ENCODE measurements around the gene TMEFF1.

DNA sequence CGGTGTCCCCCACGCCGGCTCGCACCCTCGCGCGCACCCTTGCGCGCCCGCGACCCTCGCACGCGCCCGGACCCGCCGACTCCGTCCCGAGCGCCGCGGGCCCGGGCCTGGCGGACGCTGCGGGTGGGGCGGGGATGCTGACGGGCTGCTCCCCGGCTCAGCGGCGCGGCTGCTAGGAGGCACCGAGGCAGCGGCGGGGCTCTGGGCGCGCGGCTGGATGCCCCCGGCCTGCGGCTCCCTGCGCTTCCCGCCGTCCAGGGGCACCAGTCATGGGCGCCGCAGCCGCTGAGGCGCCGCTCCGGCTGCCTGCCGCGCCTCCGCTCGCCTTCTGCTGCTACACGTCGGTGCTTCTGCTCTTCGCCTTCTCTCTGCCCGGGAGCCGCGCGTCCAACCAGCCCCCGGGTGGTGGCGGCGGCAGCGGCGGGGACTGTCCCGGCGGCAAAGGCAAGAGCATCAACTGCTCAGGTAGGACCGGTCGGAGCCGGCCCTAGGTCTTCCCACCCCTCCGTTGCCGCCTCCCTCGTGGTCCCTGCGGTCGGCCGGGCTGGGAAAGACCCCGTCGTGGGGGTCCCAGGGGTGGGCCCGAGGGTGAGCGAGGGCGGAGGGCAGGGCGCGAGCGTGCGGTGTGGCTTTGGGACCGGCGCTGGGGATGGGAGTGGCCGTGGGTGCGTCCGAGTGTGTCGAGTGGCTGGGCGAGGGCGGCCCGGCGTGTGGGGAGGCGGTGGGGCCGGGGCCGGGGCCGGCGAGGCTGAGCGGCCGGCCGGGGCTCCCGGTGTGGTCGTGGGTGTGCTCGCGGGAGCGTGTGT is 530 bp downstream of the TMEFF1 start:
- no peak for TF ChIP-seq CTCF (conservative IDR thresholded peaks at IDR 0.05)
- no peak for TF ChIP-seq ZFX (IDR thresholded peaks at IDR 0.05)

Data from C4-2B (cell line).